ENCODE measurements around the gene TMEM52B.

Gene TMEM52B

GRCh38 chr12:10178821-10179220, at the start of gene TMEM52B:
Gene TMEM52B, plus strand, starts transcription at chr12:10179032. Its CDS starts 543 bp downstream, at chr12:10179575.
- Histone ChIP-seq H3K4me3 (ENCODE audit: low read depth in 1 of 2, low read length in 2 of 2) (no peak within 1 kb of the TSS), H3K36me3 (ENCODE audit: insufficient read depth, low read length) (no peaks in the 10 kb centered on the region), H3K4me1 (ENCODE audit: insufficient read depth, low read length) (no peaks in the 10 kb centered on the region), H3K27me3 (ENCODE audit: control insufficient read depth in 1 of 2, insufficient read depth in 2 of 2, low read length in 2 of 2) (peaks cover 0 to 4% of the 10 kb centered on the region in 2 donors), H3K27ac (ENCODE audit: low read depth, low read length) (no peak within 1 kb of the TSS), H3K9ac (ENCODE audit: low read length) (no peak within 1 kb of the TSS), H3K9me3 (ENCODE audit: low read length) (no peaks in the 10 kb centered on the region)

- Histone ChIP-seq H3K27ac (ENCODE audit: low read depth, low read length) (no peak within 1 kb of the TSS), H3K4me1 (ENCODE audit: insufficient read depth, low read length) (no peaks in the 10 kb centered on the region), H3K9me3 (ENCODE audit: low read length) (no peaks in the 10 kb centered on the region), H3K4me3 (ENCODE audit: low read depth in 1 of 2, low read length in 2 of 2) (no peak within 1 kb of the TSS), H3K36me3 (ENCODE audit: insufficient read depth, low read length) (no peaks in the 10 kb centered on the region), H3K27me3 (ENCODE audit: control insufficient read depth in 1 of 2, insufficient read depth in 2 of 2, low read length in 2 of 2) (no peaks in the 10 kb centered on the region), H3K9ac (ENCODE audit: low read length) (no peak within 1 kb of the TSS)
Observed at GRCh38 chr12:10130042-10130441, 48.8 kb upstream of the TMEM52B start, which contains the start of gene CLEC7A. Gene CLEC7A, minus strand, starts transcription at chr12:10130199. Its CDS starts 117 bp downstream, at chr12:10130082.

DNA sequence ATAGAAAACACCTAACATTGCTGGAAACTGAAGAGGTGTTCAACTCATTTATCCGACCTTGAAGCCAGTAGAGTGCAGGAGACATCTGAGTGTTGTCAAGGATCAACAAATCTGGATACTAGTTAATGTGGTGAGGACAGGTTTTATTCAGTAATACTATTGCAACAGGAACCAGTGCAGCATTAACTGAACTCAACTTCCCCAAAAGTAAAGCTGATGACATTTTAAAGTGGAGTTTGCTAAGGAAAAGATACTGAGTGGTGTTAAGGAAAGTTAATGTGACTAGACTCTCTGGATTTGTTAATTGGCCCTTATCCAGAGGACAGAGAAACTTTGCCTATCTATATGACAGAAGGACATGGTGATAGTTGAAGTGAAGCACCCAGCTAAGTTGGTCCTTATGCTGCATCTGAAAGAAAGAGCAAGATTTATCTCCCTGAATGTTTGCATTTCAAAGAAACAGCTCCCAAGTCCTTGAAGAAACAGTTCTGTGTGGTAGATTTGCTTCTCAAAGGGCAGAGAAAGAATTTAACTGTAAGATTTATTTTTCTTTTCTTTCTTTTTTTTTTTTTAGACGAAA, 47.6 kb upstream of the TMEM52B start:
- H3K36me3 ChIP-seq (ENCODE audit: insufficient read depth, low read length): no peaks in the 10 kb centered on the region
- H3K4me1 ChIP-seq (ENCODE audit: insufficient read depth, low read length): no peaks in the 10 kb centered on the region
- no peak overlapping the region for H3K9ac ChIP-seq (ENCODE audit: low read length)
- no peaks in the 10 kb centered on the region for H3K27me3 ChIP-seq (ENCODE audit: control insufficient read depth in 1 of 2, insufficient read depth in 2 of 2, low read length in 2 of 2)
- no peak overlapping the region for H3K4me3 ChIP-seq (ENCODE audit: low read depth in 1 of 2, low read length in 2 of 2)
- H3K9me3 ChIP-seq (ENCODE audit: low read length): no peaks in the 10 kb centered on the region
- no peak overlapping the region for H3K27ac ChIP-seq (ENCODE audit: low read depth, low read length)

DNA sequence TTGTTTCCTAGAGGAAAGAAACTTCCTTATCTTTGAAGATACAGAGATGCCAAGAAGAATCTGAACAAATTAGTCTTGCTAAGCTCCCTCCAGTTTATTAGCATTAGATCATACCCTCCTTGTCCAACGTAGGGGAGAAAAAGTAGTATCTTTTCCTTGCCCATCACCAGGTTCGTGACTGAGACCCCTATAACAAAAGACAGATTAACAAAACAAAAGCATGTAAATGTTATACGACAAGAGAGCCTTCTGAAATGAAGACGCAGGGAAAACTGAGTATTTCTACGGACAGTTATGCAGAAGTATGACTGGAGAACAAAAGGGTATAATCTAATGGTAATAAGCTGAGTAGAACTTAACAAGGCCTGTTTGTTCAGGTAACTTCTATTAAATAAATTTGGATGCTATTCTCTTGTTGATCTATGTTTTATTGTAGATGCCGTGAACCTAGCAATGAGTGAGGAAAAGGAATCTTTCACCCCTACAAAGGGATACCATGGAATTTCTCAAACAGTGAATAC, 45.9 kb upstream of the TMEM52B start:
- Histone ChIP-seq H3K36me3 (ENCODE audit: insufficient read depth, low read length) (no peaks in the 10 kb centered on the region), H3K27ac (ENCODE audit: low read depth, low read length) (no peak overlapping the region)

DNA sequence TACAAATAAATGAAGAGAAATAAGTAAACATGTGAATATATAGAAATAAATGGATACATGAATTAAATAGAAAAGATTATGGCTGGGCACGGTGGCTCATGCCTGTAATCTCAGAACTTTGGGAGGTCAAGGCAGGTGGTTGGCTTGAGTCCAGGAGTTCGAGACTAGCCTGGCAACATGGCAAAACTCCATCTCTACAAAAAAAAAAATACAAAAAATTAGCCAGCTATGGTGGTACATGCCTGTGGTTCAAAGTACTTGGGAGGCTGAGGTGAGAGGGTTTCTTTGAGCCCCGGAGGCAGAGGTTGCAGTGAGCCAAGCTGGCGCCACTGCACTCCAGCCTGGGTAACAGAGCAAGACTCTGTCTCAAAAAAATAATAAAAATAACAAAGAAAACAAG, 43.7 kb upstream of the TMEM52B start:
- Histone ChIP-seq H3K36me3 (ENCODE audit: insufficient read depth, low read length) (no peaks in the 10 kb centered on the region), H3K27ac (ENCODE audit: low read depth, low read length) (no peak overlapping the region), H3K27me3 (ENCODE audit: control insufficient read depth in 1 of 2, insufficient read depth in 2 of 2, low read length in 2 of 2) (no peaks in the 10 kb centered on the region), H3K9me3 (ENCODE audit: low read length) (no peaks in the 10 kb centered on the region), H3K4me1 (ENCODE audit: insufficient read depth, low read length) (no peaks in the 10 kb centered on the region), H3K4me3 (ENCODE audit: low read depth in 1 of 2, low read length in 2 of 2) (no peak overlapping the region), H3K9ac (ENCODE audit: low read length) (no peak overlapping the region)

More for the DNA sequence above, 45.9 kb upstream of the TMEM52B start:
- Histone ChIP-seq H3K9me3 (ENCODE audit: low read length) (no peaks in the 10 kb centered on the region), H3K4me3 (ENCODE audit: low read depth in 1 of 2, low read length in 2 of 2) (no peak overlapping the region), H3K27me3 (ENCODE audit: control insufficient read depth in 1 of 2, insufficient read depth in 2 of 2, low read length in 2 of 2) (no peaks in the 10 kb centered on the region), H3K9ac (ENCODE audit: low read length) (no peak overlapping the region), H3K4me1 (ENCODE audit: insufficient read depth, low read length) (no peaks in the 10 kb centered on the region)

DNA sequence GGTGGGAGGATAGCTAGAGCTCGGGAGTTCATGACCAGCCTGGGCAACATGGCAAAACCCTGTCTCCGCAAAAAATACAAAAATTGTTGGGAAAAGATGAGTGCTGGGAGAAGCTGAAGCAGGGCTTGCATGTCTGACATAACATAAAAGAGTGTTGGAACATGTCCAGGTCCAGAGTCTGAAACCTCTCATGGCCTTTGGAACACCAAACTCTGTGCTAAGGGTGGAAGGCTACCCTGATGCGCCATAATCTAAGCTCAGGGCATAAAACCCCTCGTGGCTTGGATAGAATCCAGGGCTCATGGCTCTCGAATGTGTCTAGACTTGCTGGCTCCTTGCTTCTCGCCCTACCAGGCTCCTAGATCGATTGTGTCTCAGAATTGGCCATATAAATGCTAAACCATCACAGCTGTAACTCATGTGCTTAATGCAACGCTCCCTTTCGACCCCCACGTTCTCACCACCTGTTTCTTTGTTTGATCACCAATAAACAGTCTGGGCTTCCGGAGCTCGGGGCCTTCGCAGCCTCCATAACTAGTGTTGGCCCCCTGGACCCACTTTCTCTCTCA, 42.1 kb upstream of the TMEM52B start:
- no peak overlapping the region for H3K9ac ChIP-seq (ENCODE audit: low read length)
- no peak overlapping the region for H3K4me3 ChIP-seq (ENCODE audit: low read depth in 1 of 2, low read length in 2 of 2)
- H3K27me3 ChIP-seq (ENCODE audit: control insufficient read depth in 1 of 2, insufficient read depth in 2 of 2, low read length in 2 of 2): no peaks in the 10 kb centered on the region
- H3K36me3 ChIP-seq (ENCODE audit: insufficient read depth, low read length): no peaks in the 10 kb centered on the region
- H3K9me3 ChIP-seq (ENCODE audit: low read length): no peaks in the 10 kb centered on the region
- no peak overlapping the region for H3K27ac ChIP-seq (ENCODE audit: low read depth, low read length)
- H3K4me1 ChIP-seq (ENCODE audit: insufficient read depth, low read length): no peaks in the 10 kb centered on the region

DNA sequence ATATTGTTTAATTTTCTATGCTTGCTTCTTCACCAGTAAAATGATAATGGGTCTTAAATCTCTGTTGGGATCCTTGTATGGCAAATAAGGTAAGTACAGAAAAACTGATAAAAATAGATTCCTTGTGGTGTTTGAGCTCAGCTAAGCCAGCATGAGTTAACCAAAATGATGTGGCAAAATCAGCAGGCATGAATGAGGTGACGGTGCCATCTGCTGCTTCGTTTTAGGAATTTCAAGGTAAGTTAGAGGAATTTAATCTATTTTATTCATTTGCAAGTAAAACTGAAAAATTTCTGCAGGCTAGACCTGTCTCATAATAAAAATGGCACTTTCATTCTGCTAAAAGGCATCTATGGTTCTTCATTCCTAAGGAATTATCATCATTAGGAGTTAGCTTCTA, 38.8 kb upstream of the TMEM52B start:
- Histone ChIP-seq H3K27ac (ENCODE audit: low read depth, low read length) (no peak overlapping the region), H3K9me3 (ENCODE audit: low read length) (no peaks in the 10 kb centered on the region), H3K4me1 (ENCODE audit: insufficient read depth, low read length) (no peaks in the 10 kb centered on the region), H3K27me3 (ENCODE audit: control insufficient read depth in 1 of 2, insufficient read depth in 2 of 2, low read length in 2 of 2) (no peaks in the 10 kb centered on the region), H3K36me3 (ENCODE audit: insufficient read depth, low read length) (no peaks in the 10 kb centered on the region), H3K4me3 (ENCODE audit: low read depth in 1 of 2, low read length in 2 of 2) (no peak overlapping the region), H3K9ac (ENCODE audit: low read length) (no peak overlapping the region)

- no peaks in the 10 kb centered on the region for H3K27me3 ChIP-seq (ENCODE audit: control insufficient read depth in 1 of 2, insufficient read depth in 2 of 2, low read length in 2 of 2)
- no peak overlapping the region for H3K27ac ChIP-seq (ENCODE audit: low read depth, low read length)
- H3K9ac ChIP-seq (ENCODE audit: low read length): no peak overlapping the region
- H3K36me3 ChIP-seq (ENCODE audit: insufficient read depth, low read length): no peaks in the 10 kb centered on the region
- no peak overlapping the region for H3K4me3 ChIP-seq (ENCODE audit: low read depth in 1 of 2, low read length in 2 of 2)
- no peaks in the 10 kb centered on the region for H3K4me1 ChIP-seq (ENCODE audit: insufficient read depth, low read length)
- no peaks in the 10 kb centered on the region for H3K9me3 ChIP-seq (ENCODE audit: low read length)
Observed at GRCh38 chr12:10142976-10143589, 35.7 kb upstream of the TMEM52B start.

GRCh38 chr12:10147714-10148403, 31.0 kb upstream of the TMEM52B start:
- Histone ChIP-seq H3K27me3 (ENCODE audit: control insufficient read depth in 1 of 2, insufficient read depth in 2 of 2, low read length in 2 of 2) (no peaks in the 10 kb centered on the region), H3K9me3 (ENCODE audit: low read length) (no peaks in the 10 kb centered on the region), H3K4me3 (ENCODE audit: low read depth in 1 of 2, low read length in 2 of 2) (no peak overlapping the region), H3K27ac (ENCODE audit: low read depth, low read length) (no peak overlapping the region), H3K4me1 (ENCODE audit: insufficient read depth, low read length) (no peaks in the 10 kb centered on the region), H3K36me3 (ENCODE audit: insufficient read depth, low read length) (no peaks in the 10 kb centered on the region), H3K9ac (ENCODE audit: low read length) (no peak overlapping the region)

DNA sequence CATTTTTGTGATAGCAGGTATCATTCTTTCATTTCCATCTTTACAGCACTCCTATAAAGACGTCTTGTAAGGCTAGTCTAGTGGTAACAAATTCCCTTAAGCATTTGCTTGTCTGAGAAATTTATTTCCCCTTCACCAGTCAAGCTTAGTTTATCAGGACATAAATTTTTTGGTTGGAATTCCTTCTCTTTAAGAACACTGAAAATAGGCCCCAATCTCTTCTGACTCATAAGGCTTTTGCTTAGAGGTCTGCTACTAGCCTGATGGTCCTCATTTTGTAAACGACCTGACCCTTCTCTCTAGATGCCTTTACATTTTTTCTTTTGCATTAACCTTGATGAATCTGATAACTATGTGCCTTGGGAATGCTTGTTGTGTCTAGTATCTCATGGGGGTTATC, 27.2 kb upstream of the TMEM52B start:
- Histone ChIP-seq H3K4me1 (ENCODE audit: insufficient read depth, low read length) (no peaks in the 10 kb centered on the region), H3K36me3 (ENCODE audit: insufficient read depth, low read length) (no peaks in the 10 kb centered on the region), H3K9me3 (ENCODE audit: low read length) (no peaks in the 10 kb centered on the region), H3K27ac (ENCODE audit: low read depth, low read length) (no peak overlapping the region), H3K4me3 (ENCODE audit: low read depth in 1 of 2, low read length in 2 of 2) (no peak overlapping the region), H3K9ac (ENCODE audit: low read length) (no peak overlapping the region), H3K27me3 (ENCODE audit: control insufficient read depth in 1 of 2, insufficient read depth in 2 of 2, low read length in 2 of 2) (no peaks in the 10 kb centered on the region)

- H3K27me3 ChIP-seq (ENCODE audit: control insufficient read depth in 1 of 2, insufficient read depth in 2 of 2, low read length in 2 of 2): no peaks in the 10 kb centered on the region
- peak overlapping the region; percentile 56 to 75 for H3K4me3 ChIP-seq (ENCODE audit: low read depth in 1 of 2, low read length in 2 of 2)
- no peaks in the 10 kb centered on the region for H3K36me3 ChIP-seq (ENCODE audit: insufficient read depth, low read length)
- H3K9me3 ChIP-seq (ENCODE audit: low read length): no peaks in the 10 kb centered on the region
- H3K9ac ChIP-seq (ENCODE audit: low read length): peak overlapping the region; percentile 36
- peak overlapping the region; percentile 84 for H3K27ac ChIP-seq (ENCODE audit: low read depth, low read length)
- no peaks in the 10 kb centered on the region for H3K4me1 ChIP-seq (ENCODE audit: insufficient read depth, low read length)
Observed at GRCh38 chr12:10153271-10154144, 25.3 kb upstream of the TMEM52B start.
